ENCODE measurements around the gene SLC25A1. TPM values are rescaled to one million over a fixed set of nuclear protein-coding genes. Genes with fewer than 3 reads are reported as not detected.

Gene SLC25A1
- total and polyA plus RNA-seq, 10 of the 15 experiments (the other 5 are each of a cell fraction or from before 2014, with no cell fraction given) = 2.3 to 79.0 (median 30.3) TPM

DNA sequence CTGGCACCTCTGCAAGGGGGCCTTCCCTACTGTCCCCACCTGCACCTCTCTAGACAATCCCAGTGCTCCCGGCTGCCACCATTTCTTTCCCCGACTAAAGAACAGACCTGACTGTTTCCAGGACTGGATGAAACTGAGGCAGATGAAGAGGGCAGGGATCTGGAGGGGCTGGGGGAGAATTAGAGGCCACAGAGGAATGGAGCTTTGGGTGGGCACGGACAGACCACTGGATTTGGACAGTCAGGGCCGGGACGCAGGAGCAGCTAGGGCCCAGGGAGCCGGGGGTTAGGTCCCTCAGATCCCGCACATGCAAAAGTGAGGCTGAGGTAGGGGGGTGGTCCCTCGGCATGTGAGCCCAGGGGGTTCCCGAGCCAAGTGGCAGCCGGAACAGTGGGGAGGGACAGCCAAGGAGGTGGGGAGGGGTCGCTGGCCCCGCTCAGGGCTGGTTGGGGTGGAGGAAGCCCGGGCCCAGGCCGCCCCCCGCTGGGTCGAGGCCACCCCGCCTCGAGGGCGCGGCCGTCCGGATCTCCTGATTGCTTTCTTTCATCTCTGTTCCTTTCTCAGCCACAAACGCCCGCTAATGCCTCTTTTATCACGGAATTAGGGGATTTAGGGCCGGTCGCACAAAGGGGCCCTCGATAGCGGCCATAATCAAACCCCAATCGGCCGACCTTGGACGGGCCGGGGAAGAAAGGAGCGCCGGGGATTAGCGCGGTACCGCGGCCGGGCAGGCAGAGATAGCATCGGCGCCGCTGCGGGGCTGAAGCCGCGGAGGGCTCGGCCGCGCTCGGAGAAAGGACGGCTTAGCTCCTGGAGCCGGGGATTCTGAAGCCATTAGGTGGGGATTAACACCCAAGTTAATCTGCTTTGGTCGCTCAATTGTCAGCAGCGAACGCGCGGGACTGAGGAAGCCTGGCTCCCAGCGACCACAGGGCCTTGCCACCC lies 9.3 kb downstream of the SLC25A1 start (continued):
- TF ChIP-seq MYC (IDR thresholded peaks at IDR 0.05; ENCODE audit: insufficient read depth, insufficient read length, insufficient replicate concordance, low read length, severe bottlenecking) = no peak
- TF ChIP-seq SIN3A (IDR thresholded peaks at IDR 0.05; ENCODE audit: low read depth, low read length) = no peak
- no peak for TF ChIP-seq ZNF687 (IDR thresholded peaks at IDR 0.05)
- no peak for TF ChIP-seq E2F8 (IDR thresholded peaks at IDR 0.05; ENCODE audit: low read depth, partially characterized antibody)

Data from GM12878 (cell line).